ENCODE data around the gene MTTP. TPM values are rescaled to one million over a fixed set of nuclear protein-coding genes. Genes with fewer than 3 reads are reported as not detected.

Gene MTTP
- total and polyA plus RNA-seq, 8 donors: 0.05 to 39.1 (median 0.51) TPM; not detected in 4

DNA sequence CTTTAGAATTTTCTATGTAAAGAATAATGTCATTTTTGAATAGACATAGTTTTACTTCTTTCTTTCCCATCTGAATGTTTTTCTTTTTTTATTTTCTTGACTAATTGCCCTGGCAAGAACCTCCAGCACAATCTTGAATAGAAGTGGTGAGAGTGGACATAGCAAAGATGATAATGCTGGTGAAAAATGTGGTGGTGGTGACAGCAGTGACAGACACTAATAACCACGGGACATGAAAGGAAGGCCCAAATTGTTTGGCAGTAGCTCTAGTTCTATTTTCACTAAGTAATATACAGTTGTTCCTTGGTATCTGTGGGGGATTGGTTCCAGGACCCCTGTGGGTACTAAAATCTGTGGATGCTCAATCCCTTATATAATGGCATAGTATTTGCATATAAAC lies 53.4 kb downstream of the MTTP start:
- Histone ChIP-seq H3K27ac (no peak overlapping the region), H3K9me3 (no peaks in the 10 kb centered on the region), H3K4me3 (no peak overlapping the region), H3K27me3 (no peaks in the 10 kb centered on the region), H3K36me3 (no peaks in the 10 kb centered on the region), H3K4me1 (peaks cover 0 to 12% (median 3%) of the 10 kb centered on the region in 4 donors)
- WGBS, 5 donors: 72 to 95% (median 88%) methylated on average over 1 of the region's 1 CpG
- intact Hi-C loops (cut with DNase I; ENCODE audit: low total_unique reads): no loop called here
- no peak for TF ChIP-seq POLR2A (IDR thresholded peaks at IDR 0.05)
- no peak for TF ChIP-seq POLR2AphosphoS5 (IDR thresholded peaks at IDR 0.05)
- TF ChIP-seq EP300 (IDR thresholded peaks at IDR 0.05): no peak
- TF ChIP-seq, protein P1, sequence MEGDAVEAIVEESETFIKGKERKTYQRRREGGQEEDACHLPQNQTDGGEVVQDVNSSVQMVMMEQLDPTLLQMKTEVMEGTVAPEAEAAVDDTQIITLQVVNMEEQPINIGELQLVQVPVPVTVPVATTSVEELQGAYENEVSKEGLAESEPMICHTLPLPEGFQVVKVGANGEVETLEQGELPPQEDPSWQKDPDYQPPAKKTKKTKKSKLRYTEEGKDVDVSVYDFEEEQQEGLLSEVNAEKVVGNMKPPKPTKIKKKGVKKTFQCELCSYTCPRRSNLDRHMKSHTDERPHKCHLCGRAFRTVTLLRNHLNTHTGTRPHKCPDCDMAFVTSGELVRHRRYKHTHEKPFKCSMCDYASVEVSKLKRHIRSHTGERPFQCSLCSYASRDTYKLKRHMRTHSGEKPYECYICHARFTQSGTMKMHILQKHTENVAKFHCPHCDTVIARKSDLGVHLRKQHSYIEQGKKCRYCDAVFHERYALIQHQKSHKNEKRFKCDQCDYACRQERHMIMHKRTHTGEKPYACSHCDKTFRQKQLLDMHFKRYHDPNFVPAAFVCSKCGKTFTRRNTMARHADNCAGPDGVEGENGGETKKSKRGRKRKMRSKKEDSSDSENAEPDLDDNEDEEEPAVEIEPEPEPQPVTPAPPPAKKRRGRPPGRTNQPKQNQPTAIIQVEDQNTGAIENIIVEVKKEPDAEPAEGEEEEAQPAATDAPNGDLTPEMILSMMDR (IDR thresholded peaks at IDR 0.05): no peak
- no peak for DNase-seq

DNA sequence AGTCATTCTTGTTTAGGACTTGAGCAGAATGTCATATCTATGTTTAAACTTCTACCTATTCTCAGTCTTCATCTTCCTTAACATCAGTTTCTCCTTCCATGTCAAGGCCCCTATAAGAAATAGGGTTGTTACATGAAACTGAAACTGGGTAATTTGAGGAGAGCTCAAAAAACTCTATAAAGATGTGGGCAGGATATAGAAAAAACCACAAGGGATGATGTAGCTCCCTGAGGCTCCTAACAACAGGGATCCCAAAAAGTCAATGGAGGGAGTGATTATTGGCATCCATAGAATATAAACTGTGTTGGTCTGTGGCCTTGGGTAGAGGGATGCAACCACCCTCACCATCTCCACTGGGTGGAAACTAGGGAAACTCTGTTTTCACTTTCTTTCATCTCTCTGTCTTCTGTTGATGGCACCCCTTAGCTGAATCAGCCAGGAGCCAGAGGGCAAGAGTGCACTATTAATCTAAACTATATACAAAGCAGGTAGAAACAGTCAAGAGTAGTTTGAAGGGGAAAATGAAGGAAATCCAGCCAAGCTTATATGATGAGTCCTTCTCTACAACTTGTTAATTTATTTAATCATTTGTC lies 55.4 kb downstream of the MTTP start:
- Histone ChIP-seq H3K36me3 (no peaks in the 10 kb centered on the region), H3K4me3 (no peak overlapping the region), H3K4me1 (no peaks in the 10 kb centered on the region), H3K27ac (no peak overlapping the region), H3K9me3 (no peaks in the 10 kb centered on the region), H3K27me3 (no peaks in the 10 kb centered on the region)
- intact Hi-C loops (cut with DNase I; ENCODE audit: low total_unique reads): no loop called here
- DNase-seq: no peak
- TF ChIP-seq EP300 (IDR thresholded peaks at IDR 0.05) (no peak), POLR2AphosphoS5 (IDR thresholded peaks at IDR 0.05) (no peak), POLR2A (IDR thresholded peaks at IDR 0.05) (no peak)
- TF ChIP-seq, protein P1 (IDR thresholded peaks at IDR 0.05): no peak

DNA sequence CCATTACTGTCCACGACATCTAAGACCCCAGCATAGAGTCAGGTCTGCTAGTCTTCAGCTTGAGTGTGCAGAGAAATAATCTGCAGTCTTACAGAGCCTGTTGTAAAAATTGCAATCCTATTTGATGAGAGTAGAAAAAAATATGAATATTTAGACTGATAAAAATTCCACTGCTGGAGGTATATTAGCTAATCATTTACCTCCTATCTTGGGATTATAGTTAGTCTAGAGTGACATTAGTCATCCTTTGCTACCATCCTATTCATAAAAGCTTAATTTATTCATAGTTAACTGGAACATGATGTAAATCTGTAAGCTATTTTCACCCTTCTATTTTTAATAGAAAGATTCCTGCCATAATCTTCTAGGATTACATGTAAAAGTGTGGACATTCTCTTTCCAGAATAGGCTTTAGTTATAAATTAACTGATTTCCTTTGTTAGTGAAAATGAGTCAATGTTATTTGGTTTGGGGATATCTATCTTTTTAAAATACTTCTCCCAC lies 56.3 kb downstream of the MTTP start:
- no peaks in the 10 kb centered on the region for H3K9me3 ChIP-seq
- WGBS, 5 donors: 48 to 76% (median 52%) methylated on average over 1 of the region's 1 CpG
- intact Hi-C loops (cut with DNase I; ENCODE audit: low total_unique reads): no loop called here
- no peak for TF ChIP-seq EP300 (IDR thresholded peaks at IDR 0.05)
- TF ChIP-seq POLR2A (IDR thresholded peaks at IDR 0.05): no peak
- no peak for TF ChIP-seq POLR2AphosphoS5 (IDR thresholded peaks at IDR 0.05)
- TF ChIP-seq, protein P1 (IDR thresholded peaks at IDR 0.05): no peak
- no peaks in the 10 kb centered on the region for H3K36me3 ChIP-seq
- H3K27ac ChIP-seq: no peak overlapping the region
- no peaks in the 10 kb centered on the region for H3K27me3 ChIP-seq
- no peak overlapping the region for H3K4me3 ChIP-seq
- no peak for DNase-seq
- H3K4me1 ChIP-seq: no peaks in the 10 kb centered on the region

DNA sequence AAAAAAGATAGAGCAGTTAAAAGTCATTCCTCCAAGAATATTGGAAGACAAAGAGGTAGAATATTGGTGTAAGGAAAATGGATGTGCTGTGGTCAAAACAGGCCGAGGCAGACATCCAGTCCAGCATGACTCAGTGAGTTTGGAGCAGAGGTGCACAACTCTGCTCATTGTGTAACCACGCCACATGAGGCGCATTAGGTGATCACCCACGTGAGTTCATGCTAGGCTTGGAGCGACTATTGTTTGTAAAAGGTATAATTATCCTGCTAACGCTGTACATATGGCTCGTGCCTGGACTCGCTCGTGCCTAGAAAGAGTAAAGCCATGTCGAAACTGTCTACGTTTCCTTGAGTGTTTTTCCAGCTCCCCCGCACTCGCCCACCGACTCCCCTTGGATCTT lies 59.1 kb downstream of the MTTP start:
- Histone ChIP-seq H3K27ac (no peak overlapping the region), H3K4me3 (no peak overlapping the region), H3K27me3 (no peaks in the 10 kb centered on the region), H3K36me3 (no peaks in the 10 kb centered on the region), H3K9me3 (no peaks in the 10 kb centered on the region), H3K4me1 (no peaks in the 10 kb centered on the region)
- 86 to 92% (median 90%) methylated on average over 14 of the region's 14 CpGs for WGBS, 5 donors
- TF ChIP-seq POLR2AphosphoS5 (IDR thresholded peaks at IDR 0.05) (no peak), POLR2A (IDR thresholded peaks at IDR 0.05) (no peak), EP300 (IDR thresholded peaks at IDR 0.05) (no peak)
- TF ChIP-seq, protein P1 (IDR thresholded peaks at IDR 0.05): no peak
- DNase-seq: no peak
- intact Hi-C loops (cut with DNase I; ENCODE audit: low total_unique reads): no loop called here

All from stomach (tissue), 9 donors.